ENCODE results near the gene TBC1D12.

TBC1D12 gene

GRCh38 chr10:94521276-94522250 is 119.2 kb downstream of the TBC1D12 start:
- TF ChIP-seq POLR2AphosphoS5 (IDR thresholded peaks at IDR 0.05; ENCODE audit: low read depth, low read length) (no peak), TAF1 (IDR thresholded peaks at IDR 0.05; ENCODE audit: borderline replicate concordance, insufficient read depth, low read length) (no peak), REST (IDR thresholded peaks at IDR 0.05; ENCODE audit: insufficient read depth in 1 of 2, low read depth in 2 of 2, low read length in 2 of 2) (no peak)

DNA sequence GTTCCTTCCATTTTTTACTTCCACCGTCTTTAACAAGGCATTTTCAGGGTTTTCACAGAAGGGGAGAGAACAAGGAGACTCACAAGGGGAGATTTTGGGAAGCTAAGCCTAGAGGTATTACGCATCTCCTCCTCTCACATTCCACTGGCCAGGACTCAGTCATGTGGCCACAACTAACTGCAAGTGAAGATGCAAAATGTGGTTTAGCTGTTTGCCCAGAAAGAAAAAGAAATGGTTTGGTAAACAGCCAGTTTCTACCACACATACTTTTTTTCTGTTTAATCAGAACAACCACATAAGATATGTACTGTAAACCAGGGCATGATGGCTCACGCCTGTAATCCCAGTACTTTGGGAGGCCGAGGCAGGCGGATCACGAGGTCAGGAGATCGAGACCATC is 121.8 kb downstream of the TBC1D12 start:
- TF ChIP-seq REST (IDR thresholded peaks at IDR 0.05; ENCODE audit: insufficient read depth in 1 of 2, low read depth in 2 of 2, low read length in 2 of 2) = no peak
- no peak for TF ChIP-seq POLR2AphosphoS5 (IDR thresholded peaks at IDR 0.05; ENCODE audit: low read depth, low read length)
- no peak for TF ChIP-seq SIN3A (IDR thresholded peaks at IDR 0.05; ENCODE audit: borderline replicate concordance, insufficient read depth, low read length)
- TF ChIP-seq TAF1 (IDR thresholded peaks at IDR 0.05; ENCODE audit: borderline replicate concordance, insufficient read depth, low read length) = no peak
- no peak for TF ChIP-seq FOXP2 (optimal IDR thresholded peaks at IDR 0.05; ENCODE audit: borderline replicate concordance, extremely low read depth, extremely low read length, insufficient read depth)

- TF ChIP-seq POLR2AphosphoS5 (IDR thresholded peaks at IDR 0.05; ENCODE audit: low read depth, low read length) (no peak), FOXP2 (optimal IDR thresholded peaks at IDR 0.05; ENCODE audit: borderline replicate concordance, extremely low read depth, extremely low read length, insufficient read depth) (no peak), TAF1 (IDR thresholded peaks at IDR 0.05; ENCODE audit: borderline replicate concordance, insufficient read depth, low read length) (no peak), REST (IDR thresholded peaks at IDR 0.05; ENCODE audit: insufficient read depth in 1 of 2, low read depth in 2 of 2, low read length in 2 of 2) (no peak), SIN3A (IDR thresholded peaks at IDR 0.05; ENCODE audit: borderline replicate concordance, insufficient read depth, low read length) (no peak)
These were observed 122.4 kb downstream of the TBC1D12 start for GRCh38 chr10:94524711-94525110.

DNA sequence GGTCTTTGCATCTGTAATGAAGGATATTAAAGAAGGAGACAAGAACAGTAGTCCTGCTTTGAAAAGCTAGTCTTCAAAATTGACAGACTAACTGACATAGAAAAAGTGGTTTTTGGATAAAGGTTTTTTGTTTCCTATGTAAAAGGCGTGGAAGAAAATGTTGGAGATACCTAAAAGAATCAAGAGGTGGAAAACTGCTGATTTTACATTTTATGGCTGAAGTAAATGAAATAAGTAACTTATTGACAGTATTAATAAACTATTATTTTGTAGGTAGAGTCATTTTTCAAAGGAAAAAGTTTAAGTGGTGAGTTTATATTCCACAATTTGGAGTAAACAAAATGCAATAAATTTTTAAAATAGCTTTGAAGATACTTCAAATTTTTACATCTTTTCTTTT is 130.7 kb downstream of the TBC1D12 start:
- TF ChIP-seq SIN3A (IDR thresholded peaks at IDR 0.05; ENCODE audit: borderline replicate concordance, insufficient read depth, low read length) (no peak), POLR2AphosphoS5 (IDR thresholded peaks at IDR 0.05; ENCODE audit: low read depth, low read length) (no peak)

DNA sequence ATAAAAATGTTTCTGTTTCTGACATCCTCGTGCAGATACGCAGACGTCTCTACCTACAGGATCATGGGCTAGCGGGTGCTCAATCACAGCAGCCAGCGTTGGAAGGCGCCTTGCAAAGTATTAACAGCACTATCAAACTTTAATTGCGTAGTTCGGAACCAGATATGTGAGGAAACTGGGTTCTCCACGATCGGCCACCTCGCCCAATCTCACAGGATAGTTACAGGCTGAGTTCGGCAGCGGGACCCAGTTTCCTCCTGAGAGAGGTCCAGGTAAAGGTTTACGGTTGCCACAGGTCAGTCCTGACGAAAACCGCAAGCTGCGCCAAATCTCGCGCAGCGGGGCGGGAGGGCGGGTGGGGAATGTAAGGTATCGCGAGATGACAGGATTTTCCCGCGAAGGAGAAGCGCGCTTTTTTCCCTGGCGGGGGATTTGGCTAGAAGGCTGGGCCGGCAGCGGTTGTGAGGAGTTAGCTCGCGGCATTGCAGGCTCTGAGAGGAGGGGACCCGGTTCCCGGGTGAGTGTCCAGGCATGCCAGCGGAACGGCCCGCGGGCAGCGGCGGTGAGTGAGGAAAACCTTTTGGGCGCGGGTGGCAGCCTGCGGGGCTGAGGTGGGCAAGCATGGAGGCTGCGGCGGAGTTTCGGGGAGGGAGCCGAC is 143.2 kb downstream of the TBC1D12 start, which contains the start of gene HELLS:
TSS of gene HELLS (plus strand) at position 398 of the 658 bp plus-strand sequence. CDS start at position 532, 134 bp downstream.
- no peak for TF ChIP-seq FOXP2 (optimal IDR thresholded peaks at IDR 0.05; ENCODE audit: borderline replicate concordance, extremely low read depth, extremely low read length, insufficient read depth)
- 0 out of 4 replicates have a peak, but pooled peaks of 1 of the 2 experiments have one; percentile 4 for TF ChIP-seq REST (IDR thresholded peaks at IDR 0.05; ENCODE audit: insufficient read depth in 1 of 2, low read depth in 2 of 2, low read length in 2 of 2)
- peak; percentile 70; the same call in 1 of the 2 replicates for TF ChIP-seq SIN3A (IDR thresholded peaks at IDR 0.05; ENCODE audit: borderline replicate concordance, insufficient read depth, low read length)
- TF ChIP-seq TAF1 (IDR thresholded peaks at IDR 0.05; ENCODE audit: borderline replicate concordance, insufficient read depth, low read length) = 0 out of 2 replicates have a peak, but pooled peaks have one; percentile 56
- TF ChIP-seq POLR2AphosphoS5 (IDR thresholded peaks at IDR 0.05; ENCODE audit: low read depth, low read length) = 0 out of 2 replicates have a peak, but pooled peaks have one; percentile 55

Measured in PFSK-1 (cell line).